Urothelium cell line (cell line): ENCODE data around the gene PBRM1.
"Not testable (repeated sequence)": the region's sequence is repeated elsewhere in the genome, so short reads cannot be mapped to it uniquely, and the experiment has no call there.

Experiments
- DNase-seq: peaks from one replicate; pipeline ENCODE4 v3.0.0; 2011; ENCODE audit warnings: low spot score, mixed read lengths
- FAIRE-seq: peaks from 2 replicates; lab custom pipeline; 2011; peaks lifted over from hg19 to GRCh38; lab: Jason Lieb, UNC

The PBRM1 gene

DNA sequence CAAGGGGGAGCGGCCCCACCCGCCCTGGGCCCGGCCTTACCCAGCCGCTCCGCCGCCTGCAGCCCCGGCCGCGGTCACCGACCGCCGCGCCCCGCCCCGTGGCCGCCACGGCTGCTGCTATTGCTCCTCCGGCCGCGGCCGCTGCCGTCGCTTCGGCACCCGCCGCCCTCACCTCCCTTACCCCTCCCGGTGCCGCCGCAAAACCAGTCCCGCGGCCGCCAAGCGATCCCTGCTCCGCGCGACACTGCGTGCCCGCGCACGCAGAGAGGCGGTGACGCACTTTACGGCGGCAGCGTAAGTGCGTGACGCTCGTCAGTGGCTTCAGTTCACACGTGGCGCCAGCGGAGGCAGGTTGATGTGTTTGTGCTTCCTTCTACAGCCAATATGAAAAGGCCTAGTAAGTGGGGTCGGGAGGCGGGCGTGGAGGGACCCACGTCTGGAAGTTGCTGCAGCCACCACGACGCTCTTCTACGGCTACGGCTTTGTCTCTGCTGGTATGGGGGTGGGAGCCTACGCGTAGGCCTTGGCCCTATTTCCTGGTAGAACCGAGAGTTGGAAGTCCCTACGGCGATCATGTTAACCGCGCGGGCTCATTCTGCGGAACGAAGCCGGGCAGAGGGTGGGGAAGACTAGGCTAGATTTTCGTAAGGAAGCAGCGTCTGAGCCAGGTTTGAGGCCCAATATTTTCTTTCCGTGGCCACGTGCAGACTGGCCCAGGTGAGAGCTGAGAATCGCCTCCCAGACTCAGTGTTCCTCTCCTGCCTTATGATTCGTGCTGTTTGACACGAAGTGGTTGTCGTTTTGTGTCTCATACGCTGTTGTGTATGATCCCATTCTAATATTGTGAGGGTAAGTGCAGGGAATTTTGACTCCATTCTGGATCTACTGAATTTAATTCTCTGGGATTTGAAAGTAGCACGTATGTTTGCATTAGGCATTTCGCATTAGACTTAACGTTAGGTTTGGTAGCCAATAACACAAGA is at the start of gene PBRM1, which contains the start of gene GNL3:
TSS of gene PBRM1 (minus strand) at position 205 of the 983 bp plus-strand sequence.
TSS of gene GNL3 (plus strand) at position 324 of the 983 bp plus-strand sequence. CDS start at position 385, 61 bp downstream.
- peak; percentile 95 for DNase-seq
- peak; percentile 99 for FAIRE-seq

DNA sequence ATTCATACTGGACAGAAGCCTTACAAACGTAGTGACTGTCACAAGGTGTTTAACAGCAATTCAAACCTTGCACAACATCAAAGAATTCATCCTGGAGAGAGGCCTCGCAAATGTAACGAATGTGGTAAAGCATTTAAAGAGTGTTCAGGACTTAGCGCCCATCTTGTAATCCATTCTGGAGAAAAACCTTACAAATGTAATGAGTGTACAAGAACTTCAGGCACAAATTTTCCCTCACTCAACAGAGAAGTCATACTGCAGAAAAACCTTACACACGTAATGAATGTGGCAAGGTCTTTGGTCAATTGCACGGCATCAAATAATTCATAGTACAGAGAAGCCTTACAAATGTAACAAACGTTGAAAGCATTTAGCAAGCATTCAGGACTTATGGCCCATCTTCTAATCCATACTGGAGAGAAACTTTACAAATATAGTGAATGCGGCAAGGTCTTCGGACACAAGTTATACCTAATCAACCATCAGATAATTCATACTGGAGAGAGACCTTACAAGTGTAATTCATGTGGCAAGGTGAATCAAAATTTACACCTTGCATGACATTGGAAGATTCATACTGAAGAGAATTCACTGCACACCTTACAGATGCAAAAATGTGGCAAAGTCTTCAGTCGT is 47.7 kb upstream of the PBRM1 start:
- DNase-seq (no peak), FAIRE-seq (no peak)

DNA sequence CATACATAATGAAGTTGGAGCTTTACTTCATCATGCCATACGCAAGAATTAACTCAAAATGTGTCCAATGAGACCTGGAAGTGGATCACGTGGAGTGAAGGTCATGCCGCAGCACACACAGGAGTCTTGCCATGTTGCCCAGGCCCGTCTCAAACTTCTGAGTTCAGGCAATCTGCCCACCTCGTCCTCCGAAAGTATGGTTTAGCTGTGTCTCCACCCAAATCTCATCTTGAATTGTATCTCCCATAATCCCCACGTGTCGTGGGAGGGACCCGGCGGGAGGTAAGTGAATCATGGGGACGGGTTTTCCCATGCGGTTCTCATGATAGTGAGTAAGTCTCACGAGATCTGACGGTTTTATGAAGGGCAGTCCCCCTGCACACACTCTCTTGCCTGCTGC is 45.9 kb upstream of the PBRM1 start:
- no peak for FAIRE-seq

DNA sequence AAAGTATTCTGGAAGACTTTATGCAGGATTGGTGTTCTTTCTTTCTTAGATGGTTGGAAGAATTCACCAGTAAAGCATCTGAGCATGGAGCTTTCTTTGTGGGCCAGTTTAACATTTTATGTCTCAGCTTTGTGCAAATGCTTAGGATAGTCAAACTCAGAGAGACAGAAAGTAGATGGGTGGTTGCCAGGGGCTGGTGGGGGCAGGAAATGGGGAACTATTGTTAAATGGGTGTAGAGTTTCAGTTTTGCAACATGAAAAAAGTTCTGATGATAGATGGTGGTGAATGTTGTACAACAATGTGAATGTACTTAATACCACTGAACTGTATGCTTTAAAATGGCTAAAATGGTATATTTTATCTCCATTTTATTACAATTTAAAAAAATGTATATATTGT is 45.0 kb upstream of the PBRM1 start:
- FAIRE-seq (no peak), DNase-seq (no peak)

More for the DNA sequence above, 45.9 kb upstream of the PBRM1 start:
- no peak for DNase-seq

DNA sequence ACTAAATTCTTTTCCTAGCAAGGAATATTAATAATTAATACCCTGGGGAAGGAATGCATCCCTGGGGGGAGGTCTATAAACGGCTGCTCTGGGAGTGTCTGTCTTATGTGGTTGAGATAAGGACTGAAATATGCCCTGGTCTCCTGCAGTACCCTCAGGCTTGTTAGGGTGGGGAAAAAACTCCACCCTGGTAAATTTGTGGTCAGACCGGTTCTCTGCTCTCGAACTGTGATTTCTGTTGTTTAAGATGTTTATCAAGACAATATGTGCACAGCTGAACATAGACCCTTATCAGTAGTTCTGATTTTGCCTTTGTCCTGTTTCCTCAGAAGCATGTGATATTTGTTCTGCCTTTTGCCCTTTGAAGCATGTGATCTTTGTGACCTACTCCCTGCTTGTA is 43.0 kb upstream of the PBRM1 start:
- not testable (repeated sequence) for DNase-seq, FAIRE-seq

DNA sequence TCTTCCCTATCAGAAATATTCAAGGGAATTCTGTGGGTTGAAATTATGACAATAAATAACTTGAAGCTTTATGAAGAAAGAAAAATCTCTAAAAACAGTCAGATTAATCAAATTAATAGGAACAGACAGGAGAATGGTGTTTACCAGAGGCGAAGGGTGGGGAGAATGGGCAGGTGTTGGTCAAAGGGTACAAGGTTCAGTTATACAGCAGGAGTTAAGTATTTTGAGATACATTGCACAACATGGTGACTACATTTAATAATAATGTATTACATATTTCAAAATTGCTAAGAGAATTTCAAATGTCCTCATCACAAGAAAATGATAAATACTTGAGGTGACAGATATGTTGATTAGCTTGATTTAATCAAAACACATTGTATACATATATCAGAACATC is 38.8 kb upstream of the PBRM1 start:
- FAIRE-seq = no peak
- DNase-seq = no peak

DNA sequence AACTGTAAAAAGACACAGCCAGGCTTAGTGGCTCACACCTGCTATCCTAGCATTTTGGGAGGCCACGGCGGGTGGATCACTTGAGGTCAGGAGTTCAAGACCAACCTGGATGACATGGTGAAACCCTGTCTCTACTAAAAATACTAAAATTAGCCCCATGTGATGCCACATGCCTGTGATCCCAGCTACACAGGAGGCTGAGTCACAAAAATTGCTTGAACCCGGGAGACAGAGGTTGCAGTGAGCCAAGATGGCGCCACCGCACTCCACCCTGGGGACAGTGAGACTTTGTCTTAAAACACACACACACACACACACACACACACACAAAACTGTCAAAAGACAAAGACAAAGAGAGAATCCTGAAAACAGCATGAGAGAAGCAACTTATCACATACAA is 38.2 kb upstream of the PBRM1 start:
- no peak for FAIRE-seq
- no peak for DNase-seq

DNA sequence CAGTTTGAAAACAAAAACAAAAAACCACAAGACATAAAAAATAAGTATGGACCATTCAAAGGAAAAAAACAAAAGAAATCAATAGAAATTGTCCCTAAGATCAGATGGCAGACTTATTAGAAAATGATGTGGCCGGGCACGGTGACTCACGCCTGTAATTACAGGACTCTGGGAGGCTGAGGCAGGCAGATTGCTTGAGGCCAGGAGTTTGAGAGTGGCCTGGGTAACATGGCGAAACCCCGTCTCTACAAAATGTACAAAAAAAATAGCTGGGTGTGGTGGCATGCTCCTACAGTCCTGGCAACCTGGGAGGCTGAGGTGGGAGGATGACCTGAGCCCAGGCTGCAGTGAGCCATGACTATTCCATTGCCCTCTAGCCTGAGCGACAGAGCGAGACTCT is 36.8 kb upstream of the PBRM1 start:
- no peak for FAIRE-seq
- no peak for DNase-seq

DNA sequence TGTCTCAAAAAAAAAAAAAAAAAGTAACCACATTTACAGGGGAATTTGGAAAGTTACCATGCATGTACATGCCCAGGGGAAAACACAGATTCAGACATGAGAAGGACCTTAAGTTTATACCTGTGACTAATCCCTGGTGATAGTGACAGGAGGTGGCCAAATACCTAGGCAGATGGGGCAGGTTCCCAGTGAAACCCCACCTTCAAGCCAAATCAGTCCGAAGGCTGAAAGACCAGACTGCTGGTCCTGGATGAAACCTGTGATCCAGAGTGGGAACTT is 36.0 kb upstream of the PBRM1 start:
- no peak for FAIRE-seq
- no peak for DNase-seq

DNA sequence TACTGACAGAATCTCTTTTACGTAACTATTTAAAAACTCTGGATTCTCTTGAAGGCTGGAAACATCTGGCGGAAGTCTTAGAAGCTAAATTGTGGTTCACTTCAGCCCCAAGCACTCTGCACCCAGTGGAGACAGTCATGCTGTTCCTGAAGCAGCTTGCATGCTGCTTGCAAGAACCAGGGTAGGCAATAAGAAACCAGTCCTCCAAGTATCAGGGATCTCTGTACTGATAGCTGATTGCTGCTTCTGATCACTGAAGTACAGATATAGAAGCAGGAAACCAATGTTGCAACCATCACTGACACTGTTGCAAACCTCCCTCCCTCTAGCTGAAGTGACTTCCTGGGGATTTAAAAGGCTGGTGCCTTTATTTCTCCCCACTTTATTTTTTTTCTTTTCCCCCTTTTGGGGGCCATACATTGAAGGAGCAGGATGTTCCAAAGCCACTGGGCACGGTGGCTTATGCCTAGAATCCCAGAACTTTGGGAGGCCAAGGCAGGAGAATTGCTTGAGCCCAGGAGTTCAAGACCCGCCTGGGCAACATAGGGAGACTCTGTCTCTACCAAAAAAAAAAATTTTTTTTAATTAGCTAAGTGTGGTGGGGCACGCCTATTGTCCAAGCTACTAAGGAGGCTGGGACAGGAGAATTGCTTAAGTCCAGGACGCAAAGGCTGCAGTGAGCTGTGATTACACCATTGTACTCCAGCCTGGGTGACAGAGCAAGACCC is 35.5 kb upstream of the PBRM1 start:
- DNase-seq (no peak), FAIRE-seq (no peak)

DNA sequence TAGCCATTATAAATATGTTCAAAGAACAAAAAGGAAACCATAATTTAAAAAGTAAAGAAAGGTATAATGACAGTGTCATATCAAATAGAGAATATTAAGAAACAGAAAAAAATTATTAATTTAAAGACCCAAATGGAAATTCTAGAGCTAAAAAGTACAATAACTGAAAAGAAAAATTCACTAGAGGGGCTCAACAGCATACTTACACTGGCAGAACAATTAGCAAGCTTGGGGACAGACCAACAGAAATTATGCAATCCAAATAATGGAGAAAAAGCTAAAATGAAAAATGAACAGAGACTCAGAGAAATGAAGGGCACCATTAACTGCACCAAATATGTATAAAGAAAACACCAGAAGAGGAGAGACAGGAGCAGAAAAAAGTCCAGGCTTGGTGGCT is 33.9 kb upstream of the PBRM1 start:
- no peak for DNase-seq
- FAIRE-seq = no peak

DNA sequence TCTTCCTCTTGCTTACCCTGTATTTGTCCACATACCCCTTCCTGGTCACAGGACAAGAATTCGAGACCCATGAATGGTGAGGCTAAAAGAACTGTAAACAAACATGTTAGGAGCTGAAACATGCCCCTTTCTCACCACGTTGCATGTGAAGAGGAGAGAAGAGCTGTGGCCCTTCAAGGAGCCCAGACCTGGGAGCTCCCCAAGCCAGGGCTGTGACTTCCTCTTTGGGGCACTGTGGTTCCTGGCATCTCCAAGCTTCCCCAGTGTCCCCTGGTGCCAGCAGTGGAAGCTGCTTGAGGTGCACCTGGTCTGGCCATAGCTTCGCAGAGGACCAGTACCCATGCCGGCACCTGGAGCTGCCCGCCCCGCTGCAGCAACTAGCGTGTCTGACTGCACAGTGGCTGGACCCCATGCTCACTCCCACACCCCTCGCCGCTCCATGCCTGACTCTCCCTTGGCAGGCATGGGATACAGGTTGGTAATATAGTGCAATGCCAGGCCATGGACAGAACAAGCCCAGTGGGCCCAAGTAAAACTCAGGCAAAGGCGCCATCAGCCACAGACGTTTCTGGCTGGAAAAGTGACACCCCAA is 30.1 kb upstream of the PBRM1 start:
- DNase-seq (no peak), FAIRE-seq (no peak)

DNA sequence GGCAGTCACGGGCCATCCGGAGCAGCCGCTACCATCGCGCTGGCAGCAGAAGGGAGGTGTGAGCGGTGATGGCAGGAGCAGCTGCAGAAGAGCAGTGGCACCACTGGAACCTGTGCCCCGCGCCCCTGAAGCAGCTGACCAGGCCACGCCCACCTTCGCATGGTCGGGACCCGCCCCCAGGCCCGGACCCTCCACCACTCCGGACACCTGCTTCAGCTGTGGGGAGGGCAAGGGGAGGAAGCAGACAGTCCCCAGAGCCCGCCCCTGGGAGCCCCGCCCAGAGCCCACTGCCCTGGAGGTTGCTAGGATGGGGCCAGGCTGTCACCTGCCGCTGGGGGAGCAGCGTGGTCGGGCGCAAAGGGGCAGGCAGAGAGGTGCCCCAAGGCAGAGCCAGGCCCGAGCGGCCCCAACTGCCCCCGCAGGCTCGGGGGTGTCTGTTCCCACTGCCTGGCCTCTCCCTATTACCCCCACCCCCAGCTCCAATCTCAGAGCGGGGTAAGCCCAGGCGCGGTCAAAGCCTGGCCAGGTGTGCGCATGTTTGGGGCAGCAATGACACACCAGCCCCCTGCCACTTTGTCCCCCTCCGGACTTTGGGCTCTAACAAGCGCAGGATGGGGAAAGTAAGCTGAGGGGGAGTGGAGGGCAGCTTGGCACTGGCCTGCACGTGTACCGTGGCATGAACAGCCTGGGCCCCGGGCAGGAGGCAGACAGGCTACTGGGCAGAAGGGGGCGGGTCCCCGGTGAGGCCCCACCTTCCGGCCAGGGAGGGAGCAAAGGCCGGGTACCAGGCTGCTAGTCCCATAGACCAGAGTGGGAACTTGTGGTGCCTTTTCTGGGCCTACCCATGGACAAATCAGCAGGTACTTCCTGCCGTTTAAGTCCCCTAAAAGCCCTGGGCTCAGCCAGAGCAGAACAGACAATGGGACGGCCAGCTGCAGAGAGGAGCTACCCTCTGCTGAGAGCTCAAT is 28.9 kb upstream of the PBRM1 start:
- DNase-seq = no peak
- no peak for FAIRE-seq

DNA sequence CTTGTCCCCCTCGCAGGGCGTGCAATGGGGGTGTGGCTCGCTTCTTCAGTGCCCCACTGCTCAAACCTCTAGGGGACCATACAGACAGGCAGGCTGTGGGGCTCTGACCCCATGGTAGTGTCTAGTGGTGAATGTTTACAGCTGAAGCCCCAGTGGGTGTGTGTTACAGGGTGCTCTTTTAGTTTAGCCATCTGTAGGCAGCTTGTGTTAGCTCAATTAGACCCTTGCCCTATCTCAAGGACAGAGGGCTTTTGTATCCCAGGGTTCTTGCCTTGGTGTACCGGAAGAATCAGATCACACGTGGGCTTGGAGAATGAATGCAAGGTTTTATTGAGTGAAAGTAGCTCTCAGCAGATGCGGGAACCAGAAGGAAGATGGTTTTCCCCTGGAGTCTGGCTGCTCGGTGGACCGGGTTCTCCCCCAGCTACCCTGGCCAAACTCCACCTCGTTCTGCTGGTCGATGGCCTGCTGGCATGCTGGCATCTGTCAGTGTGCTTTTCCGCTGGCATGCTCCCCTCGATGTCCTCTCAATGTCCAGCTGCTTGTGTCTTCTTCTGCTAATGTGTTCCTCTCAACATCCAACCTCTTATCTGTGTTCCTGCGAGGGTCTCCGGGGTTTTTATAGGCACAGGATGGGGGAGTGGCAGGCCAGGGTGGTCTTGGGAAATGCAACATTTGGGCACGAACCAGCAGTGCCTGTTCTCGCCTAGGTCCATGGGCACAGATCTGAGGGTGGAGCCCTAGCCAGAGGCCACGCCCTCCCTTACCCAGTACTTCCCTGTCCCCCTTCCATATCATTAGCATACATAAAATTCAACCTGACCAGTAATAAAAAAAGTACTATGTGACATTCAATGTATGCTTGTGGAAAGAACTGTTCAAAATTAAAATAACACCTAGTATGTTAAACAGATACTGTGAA is 26.8 kb upstream of the PBRM1 start:
- no peak for FAIRE-seq
- no peak for DNase-seq

DNA sequence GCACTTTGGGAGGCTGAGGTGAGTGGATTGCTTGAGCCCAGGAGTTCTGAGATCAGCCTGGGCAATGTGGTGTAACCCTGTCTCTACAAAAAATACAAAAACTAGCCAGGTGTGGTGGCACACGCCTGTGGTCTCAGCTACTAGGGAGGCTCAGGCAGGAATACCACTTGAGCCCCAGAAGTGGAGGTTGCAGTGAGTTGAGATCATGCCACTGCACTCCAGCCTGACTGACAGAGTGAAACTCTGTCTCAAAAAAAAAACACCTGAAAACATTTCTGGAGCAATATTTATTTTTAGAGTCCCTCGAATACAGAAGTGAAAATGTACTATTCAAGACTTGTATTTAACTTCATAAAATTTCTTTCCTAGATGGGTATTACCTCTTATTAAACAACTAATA is 24.8 kb upstream of the PBRM1 start:
- FAIRE-seq (no peak), DNase-seq (no peak)

DNA sequence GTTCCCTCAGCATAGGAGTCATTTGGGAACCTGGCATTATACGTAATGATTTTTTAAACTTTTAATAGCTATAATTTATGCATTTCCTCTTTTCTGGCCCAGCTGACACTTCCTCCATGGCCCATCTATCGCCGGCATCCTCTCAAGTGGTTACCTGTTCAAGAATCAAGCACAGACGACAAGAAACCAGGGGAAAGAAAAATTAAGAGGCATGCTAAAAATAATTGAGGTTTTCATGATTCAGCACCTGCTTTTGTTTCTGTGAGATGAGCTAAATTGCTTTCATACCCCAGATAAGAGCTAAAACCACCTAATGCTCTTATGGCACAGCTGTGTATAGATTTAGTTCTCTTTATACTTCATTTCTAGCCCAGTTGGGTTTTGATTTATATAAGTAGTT is 21.9 kb upstream of the PBRM1 start:
- no peak for FAIRE-seq
- DNase-seq = no peak

DNA sequence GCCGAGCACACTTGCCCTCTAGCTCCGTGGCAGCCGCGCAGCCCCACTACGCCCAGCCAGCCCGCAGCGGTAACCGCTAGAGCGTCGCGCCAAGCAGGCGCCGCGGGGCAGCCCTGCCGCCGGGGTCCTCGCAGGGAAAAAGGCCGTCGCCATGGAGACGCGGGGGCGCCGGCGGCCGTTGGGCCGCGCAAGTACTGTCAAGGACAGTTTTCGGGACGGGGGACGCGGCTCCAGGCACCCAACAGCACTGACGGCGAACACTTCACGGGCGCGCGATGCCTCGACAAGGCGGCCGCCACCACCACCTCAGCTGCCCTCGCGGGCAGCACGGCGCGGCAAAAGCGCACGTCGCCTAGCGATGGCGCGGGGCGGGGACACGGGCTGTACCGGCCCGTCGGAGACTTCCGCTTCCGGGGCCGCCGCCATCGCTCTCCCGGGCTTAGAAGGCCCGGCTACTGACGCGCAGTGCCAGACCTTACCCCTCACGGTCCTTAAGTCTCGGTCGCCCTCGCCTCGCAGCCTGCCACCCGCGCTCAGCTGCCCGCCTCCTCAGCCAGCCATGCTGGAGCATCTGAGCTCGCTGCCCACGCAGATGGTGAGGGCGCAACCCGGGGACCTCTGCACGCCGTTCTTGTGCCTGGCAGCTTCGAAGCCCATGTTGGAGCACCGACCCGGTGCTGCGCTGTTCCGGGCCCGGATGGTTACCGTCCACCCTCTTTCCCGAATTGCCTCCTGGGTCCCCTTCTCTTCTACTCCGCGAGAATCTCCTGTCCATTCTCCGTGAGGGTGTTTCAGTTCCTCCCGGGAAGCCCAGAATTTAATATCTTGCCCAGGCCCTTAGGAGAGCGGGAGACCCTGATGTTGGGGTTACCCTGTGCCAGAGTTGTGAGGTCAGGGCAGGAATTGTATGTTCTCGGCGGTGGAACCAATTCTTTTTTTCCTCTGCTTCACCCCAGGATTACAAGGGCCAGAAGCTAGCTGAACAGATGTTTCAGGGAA is 20.3 kb upstream of the PBRM1 start, which contains the start of the genes GLT8D1 and SPCS1:
TSS of gene GLT8D1 (minus strand) at position 104 of the 999 bp plus-strand sequence. CDS start 5,331 bp downstream, outside the sequence.
TSS of gene SPCS1 (plus strand) at position 419 of the 999 bp plus-strand sequence. CDS start at position 560, 141 bp downstream.
- peak; percentile 32 for FAIRE-seq

DNA sequence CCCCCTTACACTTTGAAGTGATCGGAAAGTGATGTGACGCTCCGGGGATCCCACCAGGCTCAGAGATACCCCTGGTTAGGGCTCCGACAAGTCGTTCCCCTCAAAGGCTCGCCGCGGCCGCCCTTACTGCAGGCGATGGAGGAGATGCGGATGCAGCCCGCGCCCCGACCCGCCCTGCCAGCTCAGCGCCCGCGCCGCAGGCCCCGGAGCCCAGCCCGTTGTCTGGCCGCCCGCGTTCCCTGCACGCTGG is 19.6 kb upstream of the PBRM1 start:
- no peak for FAIRE-seq
- DNase-seq = no peak

More for the DNA sequence above, 20.3 kb upstream of the PBRM1 start, which contains the start of the genes GLT8D1 and SPCS1:
- DNase-seq = peak; percentile 95
